IgD-negative memory B cell (primary cell): ENCODE results near the gene LMNA. TPM values are rescaled to one million over a fixed set of nuclear protein-coding genes. Genes with fewer than 3 reads are reported as not detected.
A peak's percentile ranks its signal among the peaks of the same experiment; 100 is the strongest.

Experiments
- H3K27ac Mint-ChIP-seq, 3 donors: one replicate each; pipeline ENCODE4 v1.8.0; 2020 to 2022; ENCODE audit warnings: mild to moderate bottlenecking in 3 of 3, mixed read lengths in 3 of 3, moderate library complexity in 1 of 3
- H3K27me3 Mint-ChIP-seq: one replicate; pipeline ENCODE4 v1.8.0; 2021; ENCODE audit warnings: mixed read lengths
- H3K36me3 Mint-ChIP-seq: one replicate; pipeline ENCODE4 v1.8.0; 2020; ENCODE audit warnings: mild to moderate bottlenecking, mixed read lengths
- H3K4me1 Mint-ChIP-seq, 3 donors: one replicate each; pipeline ENCODE4 v1.8.0; 2020 to 2022; ENCODE audit warnings: mixed read lengths in 3 of 3, mild to moderate bottlenecking in 1 of 3
- H3K4me3 Mint-ChIP-seq, 4 donors: one replicate each; pipeline ENCODE4 v1.8.0; 2020 to 2022; ENCODE audit warnings: mild to moderate bottlenecking in 4 of 4, mixed read lengths in 4 of 4, moderate library complexity in 3 of 4
- H3K9me3 Mint-ChIP-seq, 3 donors: one replicate each; pipeline ENCODE4 v1.8.0; 2020 to 2021; ENCODE audit warnings: mixed read lengths in 3 of 3, mild to moderate bottlenecking in 1 of 3
- polyA plus RNA-seq: library from polyadenylated mRNA; unstranded; fragments of 300-500 nt; fragmentation: Illumina TruSeq; gene quantifications from one replicate; pipeline ENCODE4 v1.2.3, GENCODE V29; 2021

LMNA gene
- polyA plus RNA-seq, 1 donor from 2014 or later, result 5.7 TPM

DNA sequence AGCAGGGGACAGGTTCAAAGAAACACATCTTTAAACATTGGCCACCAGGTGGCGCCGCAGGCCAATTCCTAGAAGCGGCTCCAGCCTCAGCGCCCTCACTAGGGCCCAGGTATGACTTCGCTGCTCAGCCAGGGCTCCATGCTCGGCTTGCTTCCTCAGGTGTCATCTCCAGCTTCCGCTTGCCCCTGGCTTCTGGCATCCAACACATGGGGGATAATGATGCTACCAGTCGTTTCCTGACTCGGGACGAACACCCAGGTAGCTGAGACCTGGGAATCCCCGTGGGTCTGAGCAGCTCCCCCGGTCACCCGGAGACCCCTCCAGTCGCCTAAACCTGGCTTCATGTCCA, 23.7 kb upstream of the LMNA start:
- Mint-ChIP-seq H3K27me3 (peaks cover 17% of the 10 kb centered on the region), H3K27ac (peak overlapping the region in 2 of 3 donors; percentile 72 to 85), H3K4me3 (peak overlapping the region in 2 of 4 donors; percentile 2 to 58), H3K36me3 (no peaks in the 10 kb centered on the region), H3K4me1 (peaks cover under 1 to 11% (median 4%) of the 10 kb centered on the region in 3 donors), H3K9me3 (no peaks in the 10 kb centered on the region)

DNA sequence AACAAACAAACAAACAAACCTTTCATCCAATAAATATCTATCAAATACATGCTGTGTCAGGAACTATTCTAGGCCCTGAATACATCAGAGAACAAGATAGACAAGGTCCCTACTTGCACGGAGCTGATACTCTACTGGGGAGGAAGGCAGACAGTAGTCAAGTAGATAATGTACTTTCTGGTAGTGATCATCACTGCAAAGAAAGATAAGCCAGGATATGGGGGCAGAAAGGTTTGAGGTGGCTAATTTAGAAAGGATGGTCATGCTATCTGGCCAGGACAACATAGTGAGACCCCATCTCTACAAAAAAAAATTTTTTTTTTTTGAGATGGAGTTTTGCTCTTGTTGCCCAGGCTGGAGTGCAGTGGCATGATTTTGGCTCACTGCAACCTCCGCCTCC, 22.9 kb upstream of the LMNA start:
- H3K36me3 Mint-ChIP-seq, result no peaks in the 10 kb centered on the region
- H3K4me3 Mint-ChIP-seq, result no peak overlapping the region
- H3K27me3 Mint-ChIP-seq, result peaks cover 15% of the 10 kb centered on the region
- no peak overlapping the region for H3K27ac Mint-ChIP-seq
- H3K9me3 Mint-ChIP-seq, result no peaks in the 10 kb centered on the region
- H3K4me1 Mint-ChIP-seq, result peaks cover 7 to 19% (median 11%) of the 10 kb centered on the region in 3 donors

GRCh38 chr1:156095906-156096508, 18.5 kb upstream of the LMNA start:
- H3K9me3 Mint-ChIP-seq, result no peaks in the 10 kb centered on the region
- peaks cover 24 to 30% (median 27%) of the 10 kb centered on the region in 3 donors for H3K4me1 Mint-ChIP-seq
- peak overlapping the region; percentile 96 to 99 (median 98) for H3K27ac Mint-ChIP-seq
- peak overlapping the region in 2 of 4 donors; percentile 82 to 93 for H3K4me3 Mint-ChIP-seq
- no peaks in the 10 kb centered on the region for H3K36me3 Mint-ChIP-seq
- peaks cover 3% of the 10 kb centered on the region for H3K27me3 Mint-ChIP-seq

DNA sequence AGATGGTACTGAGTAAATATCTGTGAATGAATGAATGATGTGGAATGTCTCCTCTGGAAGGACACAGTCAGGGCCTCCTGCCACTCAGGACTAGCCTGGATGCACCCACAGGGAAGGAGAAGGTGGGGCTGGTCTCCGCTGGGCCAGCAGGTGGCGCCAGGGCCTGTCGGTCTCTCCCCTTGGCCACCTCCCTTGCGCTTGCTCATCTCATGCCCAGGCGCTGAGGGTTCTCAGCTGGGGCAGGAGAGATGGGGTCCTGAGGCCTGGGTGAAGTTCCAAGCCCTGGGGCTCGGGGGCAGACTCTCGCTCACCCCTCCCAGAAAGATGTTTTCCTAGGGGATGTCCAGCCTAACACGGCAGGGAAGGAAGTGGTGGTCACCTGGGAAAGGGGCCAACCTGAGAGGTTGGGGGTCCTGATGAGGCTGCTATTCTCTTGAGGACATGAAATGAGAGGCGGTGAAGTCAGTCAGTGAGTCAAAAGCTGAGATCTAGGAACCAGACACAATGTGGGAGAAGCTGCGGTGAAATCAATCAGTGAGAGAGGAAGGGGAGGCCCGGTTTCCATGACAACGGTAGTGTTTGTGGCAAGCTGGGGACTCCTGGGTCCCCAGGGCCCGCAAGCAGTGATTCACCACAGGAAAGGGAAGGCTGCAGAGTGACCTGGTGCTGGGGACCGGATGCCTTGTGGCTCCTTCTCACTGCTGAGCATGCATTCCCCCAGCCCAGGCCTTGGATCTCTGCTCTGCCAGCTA, 17.7 kb upstream of the LMNA start:
- Mint-ChIP-seq H3K4me3 (peak overlapping the region; percentile 79 to 93 (median 83)), H3K36me3 (no peaks in the 10 kb centered on the region), H3K27ac (peak overlapping the region; percentile 96 to 99 (median 98)), H3K4me1 (peaks cover 24 to 29% (median 28%) of the 10 kb centered on the region in 3 donors), H3K9me3 (no peaks in the 10 kb centered on the region), H3K27me3 (peaks cover 3% of the 10 kb centered on the region)

- Mint-ChIP-seq H3K4me3 (peak overlapping the region in 3 of 4 donors; percentile 82 to 93 (median 84)), H3K36me3 (no peaks in the 10 kb centered on the region), H3K9me3 (no peaks in the 10 kb centered on the region), H3K27ac (peak overlapping the region; percentile 96 to 99 (median 98)), H3K4me1 (peaks cover 24 to 29% (median 28%) of the 10 kb centered on the region in 3 donors), H3K27me3 (peaks cover 2% of the 10 kb centered on the region)
Measured at GRCh38 chr1:156097499-156098178, 16.9 kb upstream of the LMNA start.

GRCh38 chr1:156098784-156099183, 15.7 kb upstream of the LMNA start:
- peak overlapping the region in 1 of 4 donors; percentile 82 for H3K4me3 Mint-ChIP-seq
- H3K27ac Mint-ChIP-seq, result peak overlapping the region; percentile 96 to 99 (median 98)
- H3K4me1 Mint-ChIP-seq, result peaks cover 24 to 39% (median 34%) of the 10 kb centered on the region in 3 donors
- H3K27me3 Mint-ChIP-seq, result no peaks in the 10 kb centered on the region
- no peaks in the 10 kb centered on the region for H3K9me3 Mint-ChIP-seq
- no peaks in the 10 kb centered on the region for H3K36me3 Mint-ChIP-seq

DNA sequence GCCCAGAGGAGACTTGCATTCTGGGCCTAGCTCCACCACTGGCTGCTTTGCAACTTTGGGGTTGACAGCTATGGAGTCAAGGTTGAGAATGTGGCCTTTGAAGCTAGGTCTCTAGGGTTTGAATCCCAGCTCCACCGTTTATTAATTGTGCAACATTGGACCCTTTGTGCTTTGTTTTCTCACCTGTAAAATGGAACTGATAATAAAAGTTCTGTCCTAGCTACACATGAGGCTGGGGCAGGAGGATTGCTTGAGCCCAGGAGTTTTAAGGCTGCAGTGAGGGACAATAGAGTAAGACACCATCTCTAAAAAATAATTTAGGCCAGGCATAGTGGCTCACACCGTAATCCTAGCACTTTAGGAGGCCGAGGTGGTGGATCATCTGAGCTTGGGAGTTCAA, 15.2 kb upstream of the LMNA start:
- no peaks in the 10 kb centered on the region for H3K27me3 Mint-ChIP-seq
- peak overlapping the region in 2 of 3 donors; percentile 81 to 96 for H3K27ac Mint-ChIP-seq
- no peak overlapping the region for H3K4me3 Mint-ChIP-seq
- H3K4me1 Mint-ChIP-seq, result peaks cover 24 to 44% (median 37%) of the 10 kb centered on the region in 3 donors
- no peaks in the 10 kb centered on the region for H3K9me3 Mint-ChIP-seq
- H3K36me3 Mint-ChIP-seq, result no peaks in the 10 kb centered on the region

GRCh38 chr1:156100205-156100995, 14.1 kb upstream of the LMNA start:
- H3K27me3 Mint-ChIP-seq, result no peaks in the 10 kb centered on the region
- no peaks in the 10 kb centered on the region for H3K9me3 Mint-ChIP-seq
- H3K4me1 Mint-ChIP-seq, result peaks cover 24 to 48% (median 43%) of the 10 kb centered on the region in 3 donors
- H3K27ac Mint-ChIP-seq, result peak overlapping the region; percentile 35 to 96 (median 96)
- peak overlapping the region in 3 of 4 donors; percentile 0 to 49 (median 10) for H3K4me3 Mint-ChIP-seq
- H3K36me3 Mint-ChIP-seq, result no peaks in the 10 kb centered on the region

GRCh38 chr1:156101880-156102279, 12.6 kb upstream of the LMNA start:
- H3K27me3 Mint-ChIP-seq, result no peaks in the 10 kb centered on the region
- no peaks in the 10 kb centered on the region for H3K9me3 Mint-ChIP-seq
- no peaks in the 10 kb centered on the region for H3K36me3 Mint-ChIP-seq
- H3K4me1 Mint-ChIP-seq, result peaks cover 26 to 48% (median 36%) of the 10 kb centered on the region in 3 donors
- peak overlapping the region in 2 of 3 donors; percentile 95 to 100 for H3K27ac Mint-ChIP-seq
- peak overlapping the region in 1 of 4 donors; percentile 27 for H3K4me3 Mint-ChIP-seq

GRCh38 chr1:156102633-156103511, 11.6 kb upstream of the LMNA start:
- Mint-ChIP-seq H3K27ac (peak overlapping the region; percentile 67 to 100 (median 99)), H3K36me3 (no peaks in the 10 kb centered on the region), H3K4me3 (peak overlapping the region in 1 of 4 donors; percentile 52), H3K9me3 (no peaks in the 10 kb centered on the region), H3K4me1 (peaks cover 19 to 41% (median 28%) of the 10 kb centered on the region in 3 donors), H3K27me3 (no peaks in the 10 kb centered on the region)

DNA sequence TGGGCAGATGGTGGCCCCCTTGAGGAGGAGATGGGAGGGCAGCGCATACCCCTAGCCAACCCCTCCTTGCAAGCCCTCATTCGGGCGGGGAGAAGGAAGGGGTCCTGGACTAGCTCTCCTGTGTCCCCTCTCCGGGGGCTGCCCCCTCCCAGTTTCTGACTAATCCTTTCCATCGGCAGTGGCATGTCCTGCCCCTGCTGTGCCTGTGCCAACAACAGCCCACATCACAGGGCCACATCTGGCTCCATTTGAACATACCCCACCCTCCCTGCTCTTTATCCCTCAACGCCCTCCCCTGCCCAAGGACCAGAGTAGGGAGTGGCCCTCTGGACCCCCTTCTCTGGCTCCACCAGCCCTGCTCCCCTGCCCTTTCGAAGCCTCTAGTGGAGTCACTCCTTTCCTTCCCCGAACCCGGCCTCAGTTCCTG, 11.0 kb upstream of the LMNA start:
- H3K4me1 Mint-ChIP-seq, result peaks cover 13 to 35% (median 21%) of the 10 kb centered on the region in 3 donors
- no peaks in the 10 kb centered on the region for H3K36me3 Mint-ChIP-seq
- peak overlapping the region in 3 of 4 donors; percentile 86 to 97 (median 90) for H3K4me3 Mint-ChIP-seq
- H3K9me3 Mint-ChIP-seq, result no peaks in the 10 kb centered on the region
- H3K27me3 Mint-ChIP-seq, result no peaks in the 10 kb centered on the region
- peak overlapping the region; percentile 95 to 100 (median 99) for H3K27ac Mint-ChIP-seq

GRCh38 chr1:156104065-156104810, 10.3 kb upstream of the LMNA start:
- H3K4me1 Mint-ChIP-seq, result peaks cover 12 to 35% (median 22%) of the 10 kb centered on the region in 3 donors
- no peaks in the 10 kb centered on the region for H3K27me3 Mint-ChIP-seq
- no peaks in the 10 kb centered on the region for H3K9me3 Mint-ChIP-seq
- peak overlapping the region; percentile 46 to 97 (median 88) for H3K4me3 Mint-ChIP-seq
- no peaks in the 10 kb centered on the region for H3K36me3 Mint-ChIP-seq
- peak overlapping the region; percentile 95 to 100 (median 99) for H3K27ac Mint-ChIP-seq
